RKO (cell line): ENCODE measurements around the gene CCDC47.
A peak's percentile ranks its signal among the peaks of the same experiment; 100 is the strongest.

Experiments used
- DNase-seq: peaks from one replicate; pipeline ENCODE4 v3.0.0-alpha.2; 2016; ENCODE audit warnings: low spot score

Gene CCDC47

GRCh38 chr17:63698886-63699637, 74.3 kb downstream of the CCDC47 start:
- no peak for DNase-seq

GRCh38 chr17:63698381-63698885, 75.0 kb downstream of the CCDC47 start:
- DNase-seq, result no peak

- DNase-seq, result peak; percentile 36
These were observed 75.8 kb downstream of the CCDC47 start for GRCh38 chr17:63697341-63698286.

- peak; percentile 36 for DNase-seq
These were observed 76.9 kb downstream of the CCDC47 start for GRCh38 chr17:63696381-63696961.

- no peak for DNase-seq
These were observed 77.5 kb downstream of the CCDC47 start for GRCh38 chr17:63695889-63696288.
